ENCODE measurements around the gene CDC26. TPM values are rescaled to one million over a fixed set of nuclear protein-coding genes. Genes with fewer than 3 reads are reported as not detected.

The CDC26 gene
- total RNA-seq, 1 experiment from 2014 or later, result 25.4 TPM

DNA sequence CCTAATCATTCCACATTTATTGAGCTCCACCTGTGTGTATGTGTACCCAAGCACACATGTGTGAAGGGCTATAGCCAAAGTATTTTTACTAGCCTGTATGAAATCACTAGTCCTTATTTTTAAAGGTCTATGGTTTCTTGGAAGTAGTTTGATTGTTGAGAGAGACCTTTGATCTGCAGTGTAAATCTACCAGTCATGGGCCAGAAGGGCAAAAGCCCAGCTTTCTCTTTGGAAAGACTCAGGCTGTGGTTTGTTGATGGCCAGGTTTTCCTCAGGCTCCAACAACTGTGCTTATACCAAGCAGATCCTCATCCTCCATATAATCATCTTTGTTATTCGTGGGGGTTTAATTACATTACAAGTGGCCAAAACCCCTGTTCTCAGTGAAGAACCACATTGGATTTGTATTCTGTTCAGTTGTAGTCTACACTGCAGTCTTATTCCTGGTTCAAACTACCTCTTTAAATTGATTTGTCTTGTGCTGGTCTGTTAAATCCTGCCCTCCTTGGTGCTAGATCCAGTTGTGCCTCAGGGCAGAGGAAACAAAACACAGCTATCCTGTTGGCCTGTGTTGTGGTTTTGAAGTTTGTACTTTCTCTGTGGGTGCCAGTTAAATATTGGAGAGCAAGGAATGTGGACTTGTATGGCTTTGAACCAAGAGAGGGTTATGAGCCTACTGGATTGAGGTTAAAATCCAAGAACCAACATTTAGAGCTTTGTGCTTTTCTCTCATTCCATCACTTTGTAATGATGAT lies 13.3 kb downstream of the CDC26 start:
- Histone ChIP-seq H3K27me3 (replicated peaks; ENCODE audit: insufficient read depth, low read depth, low read length, poor library complexity) (no peaks in the 10 kb centered on the region), H3K9me3 (ENCODE audit: low read depth, low read length, poor library complexity, severe bottlenecking) (no peaks in the 10 kb centered on the region)
- intact Hi-C loops (cut with micrococcal nuclease; ENCODE audit: unreplicated experiment), result no loop called here

DNA sequence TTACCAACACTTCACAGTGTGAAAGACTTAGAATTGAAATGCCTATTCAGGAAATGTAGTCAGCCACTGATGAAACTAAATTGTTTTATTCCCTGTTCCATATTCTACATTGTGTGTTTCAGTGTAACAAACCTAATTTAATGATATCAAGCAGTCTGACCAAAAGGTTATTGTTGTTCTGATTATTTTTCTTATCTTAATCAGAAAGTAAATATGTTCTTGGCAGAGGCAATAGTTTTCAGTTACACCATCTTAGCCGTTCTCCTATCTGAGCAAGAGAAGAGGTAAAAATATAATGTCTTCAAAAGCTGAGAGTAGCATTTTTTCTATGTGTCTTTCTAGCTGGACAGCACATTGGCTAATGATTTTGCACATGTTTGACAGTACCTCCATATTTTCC lies 17.1 kb downstream of the CDC26 start:
- no TSS peak for BruUV-seq (replicated peaks)
- H3K4me1 ChIP-seq (ENCODE audit: insufficient read depth, low read length, poor library complexity, severe bottlenecking), result no peaks in the 10 kb centered on the region
- H3K27ac ChIP-seq (ENCODE audit: low read depth, low read length, poor library complexity, severe bottlenecking), result no peak overlapping the region
- intact Hi-C loops (cut with micrococcal nuclease; ENCODE audit: unreplicated experiment), result no loop called here
- ChIA-PET POLR2A (ENCODE audit: low non-redundant PET) (no interaction called here), CTCF (no interaction called here)
- H3K27me3 ChIP-seq (replicated peaks; ENCODE audit: insufficient read depth, low read depth, low read length, poor library complexity), result no peaks in the 10 kb centered on the region
- H3K36me3 ChIP-seq (ENCODE audit: insufficient read depth, low read length, poor library complexity, severe bottlenecking), result peaks cover 27% of the 10 kb centered on the region
- no peaks in the 10 kb centered on the region for H3K9me3 ChIP-seq (ENCODE audit: low read depth, low read length, poor library complexity, severe bottlenecking)
- no peak for TF ChIP-seq CTCF (conservative IDR thresholded peaks at IDR 0.05; ENCODE audit: low read depth, low read length)
- no peak for TF ChIP-seq EZH2 (IDR thresholded peaks at IDR 0.05; ENCODE audit: borderline replicate concordance, low read depth, low read length, poor library complexity, severe bottlenecking)
- no peak overlapping the region for H3K4me3 ChIP-seq (ENCODE audit: low read depth, low read length, poor library complexity, severe bottlenecking)
- no peak for DNase-seq (ENCODE audit: low spot score)

More for the DNA sequence above, 13.3 kb downstream of the CDC26 start:
- Histone ChIP-seq H3K4me1 (ENCODE audit: insufficient read depth, low read length, poor library complexity, severe bottlenecking) (no peaks in the 10 kb centered on the region), H3K36me3 (ENCODE audit: insufficient read depth, low read length, poor library complexity, severe bottlenecking) (peaks cover 27% of the 10 kb centered on the region), H3K4me3 (ENCODE audit: low read depth, low read length, poor library complexity, severe bottlenecking) (no peak overlapping the region), H3K27ac (ENCODE audit: low read depth, low read length, poor library complexity, severe bottlenecking) (no peak overlapping the region)
- TF ChIP-seq CTCF (conservative IDR thresholded peaks at IDR 0.05; ENCODE audit: low read depth, low read length), result no peak
- TF ChIP-seq EZH2 (IDR thresholded peaks at IDR 0.05; ENCODE audit: borderline replicate concordance, low read depth, low read length, poor library complexity, severe bottlenecking), result no peak
- no TSS peak for BruUV-seq (replicated peaks)
- POLR2A ChIA-PET (ENCODE audit: low non-redundant PET), result no interaction called here
- CTCF ChIA-PET, result no interaction called here
- no peak for DNase-seq (ENCODE audit: low spot score)

- Histone ChIP-seq H3K27me3 (replicated peaks; ENCODE audit: insufficient read depth, low read depth, low read length, poor library complexity) (no peaks in the 10 kb centered on the region), H3K4me1 (ENCODE audit: insufficient read depth, low read length, poor library complexity, severe bottlenecking) (no peaks in the 10 kb centered on the region), H3K27ac (ENCODE audit: low read depth, low read length, poor library complexity, severe bottlenecking) (no peak overlapping the region), H3K9me3 (ENCODE audit: low read depth, low read length, poor library complexity, severe bottlenecking) (no peaks in the 10 kb centered on the region), H3K36me3 (ENCODE audit: insufficient read depth, low read length, poor library complexity, severe bottlenecking) (peaks cover 27% of the 10 kb centered on the region), H3K4me3 (ENCODE audit: low read depth, low read length, poor library complexity, severe bottlenecking) (no peak overlapping the region)
- CTCF ChIA-PET, result no interaction called here
- intact Hi-C loops (cut with micrococcal nuclease; ENCODE audit: unreplicated experiment), result no loop called here
- no peak for DNase-seq (ENCODE audit: low spot score)
- POLR2A ChIA-PET (ENCODE audit: low non-redundant PET), result no interaction called here
- no TSS peak for BruUV-seq (replicated peaks)
- TF ChIP-seq EZH2 (IDR thresholded peaks at IDR 0.05; ENCODE audit: borderline replicate concordance, low read depth, low read length, poor library complexity, severe bottlenecking) (no peak), CTCF (conservative IDR thresholded peaks at IDR 0.05; ENCODE audit: low read depth, low read length) (no peak)
Observed at GRCh38 chr9:113257863-113258262, 17.5 kb downstream of the CDC26 start.

All from A673 (cell line).